ENCODE measurements around the gene NUMA1. TPM values are rescaled to one million over a fixed set of nuclear protein-coding genes. Genes with fewer than 3 reads are reported as not detected.

Gene NUMA1
- total RNA-seq, 1 experiment from 2014 or later = 109 TPM

DNA sequence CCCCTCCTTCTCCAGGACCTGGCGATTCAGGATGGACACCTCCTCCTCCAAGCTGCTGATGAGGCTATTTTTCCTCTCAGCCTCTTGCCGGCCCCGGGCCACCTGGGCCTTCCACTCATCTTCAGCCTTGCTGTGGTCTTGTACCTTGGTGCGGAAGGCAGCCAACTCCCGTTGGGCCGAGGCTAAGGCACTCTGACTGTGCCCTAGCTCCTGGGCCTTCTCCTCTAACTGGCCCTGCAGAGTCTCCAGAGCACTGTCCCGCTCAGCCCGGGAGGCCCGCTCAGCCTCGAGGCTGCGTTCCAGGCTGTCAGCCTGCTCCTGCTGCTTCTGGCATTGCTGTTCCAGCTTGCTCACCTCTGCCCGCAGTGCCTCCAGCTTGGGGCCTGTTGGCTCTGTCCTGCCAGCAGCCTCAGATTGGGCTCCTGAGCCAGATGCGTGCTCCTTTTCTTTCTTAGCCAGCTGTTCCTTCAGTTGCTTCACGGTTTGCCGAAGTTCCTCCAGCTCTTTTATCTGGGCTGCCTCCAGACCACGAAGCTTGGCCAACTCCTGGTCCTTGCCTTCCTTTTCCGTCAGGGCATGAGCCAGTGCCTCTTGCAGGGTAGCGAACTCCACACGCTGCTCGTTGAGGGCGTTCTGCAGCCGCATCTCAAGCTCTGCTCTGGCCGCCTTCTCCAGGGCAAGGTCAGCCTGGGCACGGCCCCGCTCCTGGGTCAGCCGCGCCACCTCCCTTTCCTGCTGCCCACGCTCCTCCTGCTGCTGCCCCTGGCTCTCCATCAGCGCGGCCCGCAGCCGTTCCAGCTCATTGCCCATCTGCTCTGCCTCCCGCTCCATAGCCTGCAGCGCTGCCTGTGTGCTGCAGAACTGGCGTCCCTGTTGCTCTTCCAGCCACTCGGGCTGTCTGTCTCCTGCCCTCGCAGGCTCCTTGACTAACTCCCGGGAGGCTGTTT is 66.3 kb downstream of the NUMA1 start:
- no peak overlapping the region for H3K27ac Mint-ChIP-seq (ENCODE audit: low read depth, unreplicated experiment)
- ChIA-PET CTCF (interaction anchor here (0.6 to 4.5 kb wide), 21 partner anchors 10 to 445 kb away, joined by 3 to 39 read pairs (median 3); partner anchors contain the start of gene CLPB), POLR2A (interaction anchor here (0.7 to 2.3 kb wide), 19 partner anchors 9 to 420 kb away, joined by 3 to 10 read pairs (median 4); partner anchors contain the start of gene CLPB)
- H3K4me1 Mint-ChIP-seq (ENCODE audit: insufficient read depth, unreplicated experiment) = peaks cover 34% of the 10 kb centered on the region
- peak overlapping the region; percentile 33 for H3K4me3 Mint-ChIP-seq (ENCODE audit: unreplicated experiment)
- no peaks in the 10 kb centered on the region for H3K9me3 Mint-ChIP-seq (ENCODE audit: unreplicated experiment)
- TF ChIP-seq, protein P1, sequence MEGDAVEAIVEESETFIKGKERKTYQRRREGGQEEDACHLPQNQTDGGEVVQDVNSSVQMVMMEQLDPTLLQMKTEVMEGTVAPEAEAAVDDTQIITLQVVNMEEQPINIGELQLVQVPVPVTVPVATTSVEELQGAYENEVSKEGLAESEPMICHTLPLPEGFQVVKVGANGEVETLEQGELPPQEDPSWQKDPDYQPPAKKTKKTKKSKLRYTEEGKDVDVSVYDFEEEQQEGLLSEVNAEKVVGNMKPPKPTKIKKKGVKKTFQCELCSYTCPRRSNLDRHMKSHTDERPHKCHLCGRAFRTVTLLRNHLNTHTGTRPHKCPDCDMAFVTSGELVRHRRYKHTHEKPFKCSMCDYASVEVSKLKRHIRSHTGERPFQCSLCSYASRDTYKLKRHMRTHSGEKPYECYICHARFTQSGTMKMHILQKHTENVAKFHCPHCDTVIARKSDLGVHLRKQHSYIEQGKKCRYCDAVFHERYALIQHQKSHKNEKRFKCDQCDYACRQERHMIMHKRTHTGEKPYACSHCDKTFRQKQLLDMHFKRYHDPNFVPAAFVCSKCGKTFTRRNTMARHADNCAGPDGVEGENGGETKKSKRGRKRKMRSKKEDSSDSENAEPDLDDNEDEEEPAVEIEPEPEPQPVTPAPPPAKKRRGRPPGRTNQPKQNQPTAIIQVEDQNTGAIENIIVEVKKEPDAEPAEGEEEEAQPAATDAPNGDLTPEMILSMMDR (IDR thresholded peaks at IDR 0.05; ENCODE audit: unreplicated experiment) = no peak
- no peaks in the 10 kb centered on the region for H3K27me3 Mint-ChIP-seq (ENCODE audit: insufficient read depth, unreplicated experiment)
- peaks cover 100% of the 10 kb centered on the region for H3K36me3 Mint-ChIP-seq (ENCODE audit: insufficient read depth, unreplicated experiment)
- intact Hi-C loops (cut with micrococcal nuclease) = no loop called here
- DNase-seq (ENCODE audit: unreplicated experiment) = no peak
- BruUV-seq (replicated peaks) = no TSS peak

DNA sequence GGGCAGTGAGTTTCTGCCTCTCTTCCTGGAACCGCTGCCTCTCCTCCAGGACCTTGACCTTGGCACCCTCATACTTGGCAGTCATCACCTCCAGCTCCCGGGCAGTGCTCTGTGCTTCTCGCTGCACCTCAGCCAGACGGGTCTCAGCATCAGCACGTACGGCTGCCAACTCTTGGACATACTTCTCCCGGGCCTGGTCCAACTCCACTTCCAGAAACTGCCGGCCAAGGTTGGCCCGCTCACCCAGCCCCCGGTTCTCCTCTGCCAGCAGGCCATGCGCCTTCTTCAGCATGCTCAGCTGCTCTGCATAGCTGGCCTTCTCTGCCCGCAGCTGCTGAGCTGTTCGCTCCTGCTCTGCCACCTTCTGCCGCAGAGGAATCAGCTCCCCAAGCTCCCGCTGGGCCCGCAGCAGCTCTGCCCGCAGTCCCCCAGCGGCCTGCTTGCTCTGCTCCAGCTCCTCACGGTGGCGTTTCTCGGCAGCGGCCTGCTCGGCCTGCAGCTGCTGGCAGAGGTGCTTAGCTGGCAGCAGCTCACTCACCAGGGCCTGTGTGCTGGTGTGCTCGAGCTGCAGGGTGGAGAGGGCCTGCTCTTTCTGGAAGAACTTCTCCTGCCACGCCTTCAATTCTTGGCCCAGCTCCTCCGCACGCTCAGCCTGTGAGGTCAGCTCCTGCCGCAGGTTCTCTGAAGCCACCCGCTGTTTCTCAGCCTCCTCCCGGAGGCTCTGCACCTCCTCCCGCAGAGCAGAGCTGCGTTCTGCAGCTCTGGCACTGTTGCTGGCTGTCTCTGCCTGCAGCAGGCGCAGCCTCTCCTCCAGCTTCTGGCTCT is 67.2 kb downstream of the NUMA1 start:
- peaks cover 100% of the 10 kb centered on the region for H3K36me3 Mint-ChIP-seq (ENCODE audit: insufficient read depth, unreplicated experiment)
- no TSS peak for BruUV-seq (replicated peaks)
- DNase-seq (ENCODE audit: unreplicated experiment) = peak; percentile 45
- H3K27ac Mint-ChIP-seq (ENCODE audit: low read depth, unreplicated experiment) = peak overlapping the region; percentile 49
- CTCF ChIA-PET = interaction anchor here (0.6 to 4.5 kb wide), 18 partner anchors 12 to 446 kb away, joined by 3 to 34 read pairs (median 4); partner anchors contain the start of gene CLPB
- H3K4me3 Mint-ChIP-seq (ENCODE audit: unreplicated experiment) = peak overlapping the region; percentile 33
- intact Hi-C loops (cut with micrococcal nuclease) = no loop called here
- no peaks in the 10 kb centered on the region for H3K27me3 Mint-ChIP-seq (ENCODE audit: insufficient read depth, unreplicated experiment)
- POLR2A ChIA-PET = interaction anchor here (0.6 to 2.3 kb wide), 22 partner anchors 8 to 421 kb away, joined by 3 to 10 read pairs (median 4); partner anchors contain the start of gene CLPB
- TF ChIP-seq, protein P1 (IDR thresholded peaks at IDR 0.05; ENCODE audit: unreplicated experiment) = no peak
- H3K9me3 Mint-ChIP-seq (ENCODE audit: unreplicated experiment) = no peaks in the 10 kb centered on the region
- peaks cover 34% of the 10 kb centered on the region for H3K4me1 Mint-ChIP-seq (ENCODE audit: insufficient read depth, unreplicated experiment)

DNA sequence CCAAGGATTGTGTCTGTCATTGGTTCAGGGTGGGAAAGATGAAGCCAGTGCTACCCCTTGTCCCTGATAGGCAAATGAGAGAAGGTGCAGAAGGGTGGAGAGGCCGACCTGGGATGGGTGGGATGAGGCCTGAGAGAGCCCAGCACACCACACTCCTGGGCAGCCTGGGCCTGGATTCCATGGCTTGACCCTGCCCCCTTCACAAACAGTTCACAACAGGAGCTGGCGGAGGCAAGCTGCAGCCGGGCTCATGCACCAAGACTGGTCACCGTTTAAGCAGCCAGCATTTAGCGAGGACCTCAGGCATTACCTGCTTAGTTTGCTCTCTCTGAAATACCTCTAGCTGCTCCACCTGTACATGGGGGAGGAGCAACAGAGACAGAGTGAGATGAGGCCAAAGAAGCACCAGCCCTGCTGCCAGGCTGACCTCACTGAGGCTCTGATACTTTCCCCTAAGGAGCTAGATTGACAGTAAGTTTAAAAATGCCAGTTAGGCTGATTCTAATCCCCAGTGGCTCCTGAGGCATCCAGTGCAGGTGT is 68.2 kb downstream of the NUMA1 start:
- POLR2A ChIA-PET = interaction anchor here (0.6 to 2.0 kb wide), 5 partner anchors 12 to 85 kb away, joined by 3 to 5 read pairs (median 5); no protein-coding TSS in a partner anchor
- intact Hi-C loops (cut with micrococcal nuclease) = no loop called here
- BruUV-seq (replicated peaks) = no TSS peak
- Mint-ChIP-seq H3K27me3 (ENCODE audit: insufficient read depth, unreplicated experiment) (no peaks in the 10 kb centered on the region), H3K36me3 (ENCODE audit: insufficient read depth, unreplicated experiment) (peaks cover 100% of the 10 kb centered on the region), H3K4me1 (ENCODE audit: insufficient read depth, unreplicated experiment) (peaks cover 34% of the 10 kb centered on the region), H3K4me3 (ENCODE audit: unreplicated experiment) (no peak overlapping the region), H3K9me3 (ENCODE audit: unreplicated experiment) (no peaks in the 10 kb centered on the region), H3K27ac (ENCODE audit: low read depth, unreplicated experiment) (no peak overlapping the region)
- CTCF ChIA-PET = interaction anchor here (2.3 to 4.5 kb wide), 6 partner anchors 13 to 403 kb away, joined by 10 to 34 read pairs (median 14); no protein-coding TSS in a partner anchor
- TF ChIP-seq, protein P1 (IDR thresholded peaks at IDR 0.05; ENCODE audit: unreplicated experiment) = no peak
- DNase-seq (ENCODE audit: unreplicated experiment) = no peak
